ENCODE data around the gene IL1RAP.

The IL1RAP gene

DNA sequence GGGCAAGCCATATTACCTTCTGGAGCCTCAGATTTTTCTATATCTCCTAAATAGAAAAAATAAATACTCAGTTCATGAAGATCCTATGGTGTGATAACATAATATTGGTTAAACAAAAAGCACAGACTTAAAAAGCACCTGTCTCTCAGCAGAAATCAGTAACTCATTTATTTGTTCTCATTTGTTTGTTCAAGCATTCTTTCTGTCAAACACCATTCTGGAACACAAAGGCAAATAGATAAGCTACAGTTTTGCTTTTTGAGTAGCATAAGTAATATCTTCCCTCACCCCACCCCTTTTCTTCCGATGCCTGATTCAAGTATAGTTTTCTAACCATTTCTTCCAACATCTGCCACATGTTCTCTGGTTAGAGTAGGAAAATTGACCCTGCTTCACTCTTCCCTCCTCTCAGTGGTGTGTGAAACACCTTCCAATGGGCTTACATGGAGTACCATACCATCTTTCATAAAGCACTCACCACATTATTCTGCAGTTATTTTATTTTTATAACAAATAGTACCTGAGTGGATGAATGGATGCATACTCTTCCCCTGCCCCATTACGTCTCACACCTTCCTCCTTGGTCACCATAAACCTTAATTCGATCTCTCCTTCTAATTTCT lies 8.4 kb upstream of the IL1RAP start:
- ATAC-seq, result no peak
- no peak for TF ChIP-seq SNAI2 (CRISPR knock-in tag; IDR thresholded peaks at IDR 0.05)
- no peak for TF ChIP-seq ZFP30 (CRISPR knock-in tag; IDR thresholded peaks at IDR 0.05)
- TF ChIP-seq ISL1 (CRISPR knock-in tag; IDR thresholded peaks at IDR 0.05), result no peak
- no peak for TF ChIP-seq ZNF565 (CRISPR knock-in tag; conservative IDR thresholded peaks at IDR 0.05; ENCODE audit: low read depth)
- TF ChIP-seq RARB (CRISPR knock-in tag; IDR thresholded peaks at IDR 0.05), result no peak
- TF ChIP-seq TCF4 (CRISPR knock-in tag; IDR thresholded peaks at IDR 0.05; ENCODE audit: borderline replicate concordance), result no peak
- TF ChIP-seq TOX (CRISPR knock-in tag; IDR thresholded peaks at IDR 0.05; ENCODE audit: borderline replicate concordance), result no peak
- no peak for TF ChIP-seq GLIS3 (CRISPR knock-in tag; IDR thresholded peaks at IDR 0.05)
- no peak for TF ChIP-seq ZFP3 (CRISPR knock-in tag; IDR thresholded peaks at IDR 0.05)
- no peak for TF ChIP-seq BACH2 (CRISPR knock-in tag; IDR thresholded peaks at IDR 0.05; ENCODE audit: borderline replicate concordance)
- no peak for TF ChIP-seq OSR1 (CRISPR knock-in tag; IDR thresholded peaks at IDR 0.05)
- TF ChIP-seq, protein P1, sequence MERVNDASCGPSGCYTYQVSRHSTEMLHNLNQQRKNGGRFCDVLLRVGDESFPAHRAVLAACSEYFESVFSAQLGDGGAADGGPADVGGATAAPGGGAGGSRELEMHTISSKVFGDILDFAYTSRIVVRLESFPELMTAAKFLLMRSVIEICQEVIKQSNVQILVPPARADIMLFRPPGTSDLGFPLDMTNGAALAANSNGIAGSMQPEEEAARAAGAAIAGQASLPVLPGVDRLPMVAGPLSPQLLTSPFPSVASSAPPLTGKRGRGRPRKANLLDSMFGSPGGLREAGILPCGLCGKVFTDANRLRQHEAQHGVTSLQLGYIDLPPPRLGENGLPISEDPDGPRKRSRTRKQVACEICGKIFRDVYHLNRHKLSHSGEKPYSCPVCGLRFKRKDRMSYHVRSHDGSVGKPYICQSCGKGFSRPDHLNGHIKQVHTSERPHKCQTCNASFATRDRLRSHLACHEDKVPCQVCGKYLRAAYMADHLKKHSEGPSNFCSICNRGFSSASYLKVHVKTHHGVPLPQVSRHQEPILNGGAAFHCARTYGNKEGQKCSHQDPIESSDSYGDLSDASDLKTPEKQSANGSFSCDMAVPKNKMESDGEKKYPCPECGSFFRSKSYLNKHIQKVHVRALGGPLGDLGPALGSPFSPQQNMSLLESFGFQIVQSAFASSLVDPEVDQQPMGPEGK (CRISPR knock-in tag; IDR thresholded peaks at IDR 0.05; ENCODE audit: borderline replicate concordance), result no peak
- no peak for TF ChIP-seq ESRRG (CRISPR knock-in tag; IDR thresholded peaks at IDR 0.05)

GRCh38 chr3:190506271-190506670 lies 7.6 kb upstream of the IL1RAP start:
- ATAC-seq, result no peak
- TF ChIP-seq ZC3H10 (CRISPR knock-in tag; IDR thresholded peaks at IDR 0.05), result no peak
- TF ChIP-seq, protein P1 (CRISPR knock-in tag; IDR thresholded peaks at IDR 0.05; ENCODE audit: borderline replicate concordance), result no peak
- no peak for TF ChIP-seq ZNF565 (CRISPR knock-in tag; conservative IDR thresholded peaks at IDR 0.05; ENCODE audit: low read depth)
- TF ChIP-seq TSHZ2 (CRISPR knock-in tag; IDR thresholded peaks at IDR 0.05), result no peak
- TF ChIP-seq BACH2 (CRISPR knock-in tag; IDR thresholded peaks at IDR 0.05; ENCODE audit: borderline replicate concordance), result no peak
- no peak for TF ChIP-seq PPARA (CRISPR knock-in tag; IDR thresholded peaks at IDR 0.05; ENCODE audit: borderline replicate concordance)
- TF ChIP-seq ZNF8 (CRISPR knock-in tag; IDR thresholded peaks at IDR 0.05), result no peak
- TF ChIP-seq RARB (CRISPR knock-in tag; IDR thresholded peaks at IDR 0.05), result no peak
- TF ChIP-seq ISL1 (CRISPR knock-in tag; IDR thresholded peaks at IDR 0.05), result no peak
- TF ChIP-seq POU6F1 (CRISPR knock-in tag; IDR thresholded peaks at IDR 0.05; ENCODE audit: borderline replicate concordance, low read depth), result no peak
- TF ChIP-seq CSRNP3 (CRISPR knock-in tag; IDR thresholded peaks at IDR 0.05), result no peak

- ATAC-seq, result no peak
- TF ChIP-seq ESRRG (CRISPR knock-in tag; IDR thresholded peaks at IDR 0.05) (no peak), SNAI2 (CRISPR knock-in tag; IDR thresholded peaks at IDR 0.05) (no peak), CREB5 (CRISPR knock-in tag; IDR thresholded peaks at IDR 0.05; ENCODE audit: low read depth) (no peak), ZFP30 (CRISPR knock-in tag; IDR thresholded peaks at IDR 0.05) (no peak), OSR1 (CRISPR knock-in tag; IDR thresholded peaks at IDR 0.05) (no peak), BACH2 (CRISPR knock-in tag; IDR thresholded peaks at IDR 0.05; ENCODE audit: borderline replicate concordance) (no peak), TOX (CRISPR knock-in tag; IDR thresholded peaks at IDR 0.05; ENCODE audit: borderline replicate concordance) (no peak), PPARA (CRISPR knock-in tag; IDR thresholded peaks at IDR 0.05; ENCODE audit: borderline replicate concordance) (no peak), ISL1 (CRISPR knock-in tag; IDR thresholded peaks at IDR 0.05) (no peak), RARB (CRISPR knock-in tag; IDR thresholded peaks at IDR 0.05) (no peak), ZNF8 (CRISPR knock-in tag; IDR thresholded peaks at IDR 0.05) (no peak), ARNTL (CRISPR knock-in tag; IDR thresholded peaks at IDR 0.05; ENCODE audit: borderline replicate concordance, low read depth) (no peak), ZNF70 (CRISPR knock-in tag; IDR thresholded peaks at IDR 0.05) (no peak), CSRNP3 (CRISPR knock-in tag; IDR thresholded peaks at IDR 0.05) (no peak)
Observed at GRCh38 chr3:190512666-190513065, 1.2 kb upstream of the IL1RAP start.

All from SK-N-SH treated with all-trans-retinoic acid at 6 μM for 48 hours (cell line).